Astrocyte (in vitro differentiated cells and primary cell): ENCODE measurements around the gene HOXB6. TPM values are rescaled to one million over a fixed set of nuclear protein-coding genes. Genes with fewer than 3 reads are reported as not detected.

Experiments
- DNase-seq: peaks from one replicate; pipeline ENCODE4 v3.0.0-alpha.2; 2010; ENCODE audit warnings: low read depth
- FAIRE-seq: peaks from 2 replicates; lab custom pipeline; 2011; peaks lifted over from hg19 to GRCh38; lab: Jason Lieb, UNC
- H2AFZ ChIP-seq: 2 replicates; pipeline ENCODE4 v1.6.0; 2012; ENCODE audit warnings: low read depth, low read length, inconsistent platforms
- H3K27ac ChIP-seq: 2 replicates; pipeline ENCODE4 v1.5.1; 2011; ENCODE audit warnings: low read depth, low read length, inconsistent platforms
- H3K27me3 ChIP-seq: 2 replicates; pipeline ENCODE4 v1.6.0; 2011; ENCODE audit warnings: low read length, inconsistent platforms; ENCODE audit not compliant: insufficient read depth
- H3K36me3 ChIP-seq: 2 replicates; pipeline ENCODE4 v1.5.1; 2011; ENCODE audit warnings: low read length, inconsistent platforms; ENCODE audit not compliant: insufficient read depth
- H3K4me1 ChIP-seq: 2 replicates; pipeline ENCODE4 v1.5.1; 2011; ENCODE audit warnings: low read length, inconsistent platforms; ENCODE audit not compliant: insufficient read depth
- H3K4me2 ChIP-seq: 2 replicates; pipeline ENCODE4 v1.6.0; 2012; ENCODE audit warnings: low read length, inconsistent platforms
- H3K4me3 ChIP-seq: 2 replicates; pipeline ENCODE4 v1.5.1; 2011; ENCODE audit warnings: low read depth, mild to moderate bottlenecking, low read length, inconsistent platforms; ENCODE audit not compliant: insufficient read depth
- H3K79me2 ChIP-seq: 2 replicates; pipeline ENCODE4 v1.6.0; 2012; ENCODE audit warnings: mild to moderate bottlenecking, low read length, inconsistent platforms; ENCODE audit not compliant: insufficient read depth
- H3K9ac ChIP-seq: 2 replicates; pipeline ENCODE4 v1.6.0; 2012; ENCODE audit warnings: mild to moderate bottlenecking, low read length, inconsistent platforms
- H3K9me3 ChIP-seq: 2 replicates; pipeline ENCODE4 v1.5.1; 2012; ENCODE audit warnings: low read depth, mild to moderate bottlenecking, low read length, inconsistent platforms; ENCODE audit not compliant: insufficient read depth
- H4K20me1 ChIP-seq: 2 replicates; pipeline ENCODE4 v1.6.0; 2012; ENCODE audit warnings: low read length, inconsistent platforms; ENCODE audit not compliant: insufficient read depth
- H3K27ac Mint-ChIP-seq: one replicate; pipeline ENCODE4 v1.8.0; 2021; ENCODE audit warnings: mild to moderate bottlenecking, mixed read lengths; ENCODE audit not compliant: unreplicated experiment
- H3K27me3 Mint-ChIP-seq: one replicate; pipeline ENCODE4 v1.8.0; 2021; ENCODE audit warnings: low read depth, mixed read lengths; ENCODE audit not compliant: unreplicated experiment
- H3K36me3 Mint-ChIP-seq: one replicate; pipeline ENCODE4 v1.8.0; 2021; ENCODE audit warnings: low read depth, mixed read lengths; ENCODE audit not compliant: unreplicated experiment
- H3K4me1 Mint-ChIP-seq: one replicate; pipeline ENCODE4 v1.8.0; 2021; ENCODE audit warnings: low read depth, mixed read lengths; ENCODE audit not compliant: unreplicated experiment
- H3K4me3 Mint-ChIP-seq: one replicate; pipeline ENCODE4 v1.8.0; 2021; ENCODE audit warnings: mild to moderate bottlenecking, moderate library complexity, mixed read lengths; ENCODE audit not compliant: unreplicated experiment
- H3K9me3 Mint-ChIP-seq: one replicate; pipeline ENCODE4 v1.8.0; 2021; ENCODE audit warnings: mild to moderate bottlenecking, mixed read lengths; ENCODE audit not compliant: unreplicated experiment
- EZH2 ChIP-seq: IDR thresholded peaks from 2 replicates; pipeline ENCODE4 v1.6.1; 2012; ENCODE audit warnings: mild to moderate bottlenecking, low read length, inconsistent platforms; ENCODE audit not compliant: insufficient read depth
- total RNA-seq: library from RNA; stranded (reverse); gene quantifications from 2 replicates; pipeline ENCODE4 v1.2.1, GENCODE V29; 2021
- TF ChIP-seq, protein P1 (sequence below): IDR thresholded peaks from 2 replicates; pipeline ENCODE4 v1.5.1; 2011; ENCODE audit warnings: low read depth, mild to moderate bottlenecking, inconsistent platforms, low read length, moderate library complexity; ENCODE audit not compliant: insufficient read depth

Gene HOXB6
- total RNA-seq, 1 donor from 2014 or later: not detected

DNA sequence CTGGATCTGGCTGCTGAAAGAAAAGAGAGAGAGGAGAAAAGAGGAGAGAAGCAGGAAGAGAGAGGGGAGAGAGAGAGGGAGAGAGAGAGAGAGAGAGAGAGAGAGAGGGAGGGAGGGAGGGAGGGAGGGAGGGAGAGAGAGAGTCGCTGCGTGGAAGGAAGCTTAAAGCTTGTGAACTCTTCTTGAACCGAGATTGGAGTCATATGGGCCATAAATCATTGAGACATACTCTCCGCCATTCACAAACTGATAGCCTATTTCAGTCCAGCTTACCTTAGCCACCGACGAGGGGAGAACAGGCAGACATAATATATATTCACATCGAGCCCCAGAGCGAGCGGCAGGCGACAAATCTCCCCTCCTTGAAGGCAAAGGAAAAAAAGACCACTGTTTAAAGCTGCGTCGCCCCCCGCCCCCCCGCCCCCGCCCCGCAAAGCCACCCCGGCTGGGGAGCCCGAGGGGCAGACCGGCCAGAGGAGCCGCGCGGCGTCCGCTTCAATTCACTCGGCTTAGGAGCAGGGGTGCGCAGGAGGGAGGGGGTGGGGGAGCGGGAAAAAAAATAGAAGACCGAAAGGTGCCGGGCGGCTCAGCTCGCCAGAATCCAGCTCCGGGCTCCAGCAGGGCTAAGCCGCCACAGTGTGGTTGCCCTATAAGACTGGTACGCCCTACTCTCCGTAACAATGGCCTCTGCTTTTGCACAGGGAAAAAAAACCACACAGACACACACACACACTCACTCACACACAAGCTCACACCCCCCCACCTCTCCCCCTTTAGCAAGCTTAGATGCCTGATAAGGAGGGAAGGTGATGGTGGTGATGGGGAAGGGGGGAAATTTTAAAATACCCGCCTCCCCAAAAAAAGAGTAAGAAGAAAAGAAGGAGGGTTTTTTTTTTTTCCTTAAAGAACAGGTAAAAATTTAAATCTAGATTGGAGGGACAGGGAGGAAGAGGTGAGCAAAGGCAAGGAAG, 49.2 kb downstream of the HOXB6 start:
- peaks cover 91% of the 10 kb centered on the region for H3K27me3 Mint-ChIP-seq
- Histone ChIP-seq H3K9ac (peak overlapping the region; percentile 83), H3K27me3 (peaks cover 70% of the 10 kb centered on the region), H4K20me1 (no peaks in the 10 kb centered on the region), H2AFZ (no peak overlapping the region), H3K4me2 (peak overlapping the region; percentile 88), H3K36me3 (no peaks in the 10 kb centered on the region), H3K9me3 (no peaks in the 10 kb centered on the region), H3K79me2 (peaks cover 87% of the 10 kb centered on the region), H3K27ac (peak overlapping the region; percentile 80), H3K4me1 (peaks cover 45% of the 10 kb centered on the region), H3K4me3 (peak overlapping the region; percentile 63)
- no peak for FAIRE-seq
- H3K27ac Mint-ChIP-seq: no peak overlapping the region
- H3K4me1 Mint-ChIP-seq: peaks cover 2% of the 10 kb centered on the region
- TF ChIP-seq EZH2: no peak
- TF ChIP-seq, protein P1, sequence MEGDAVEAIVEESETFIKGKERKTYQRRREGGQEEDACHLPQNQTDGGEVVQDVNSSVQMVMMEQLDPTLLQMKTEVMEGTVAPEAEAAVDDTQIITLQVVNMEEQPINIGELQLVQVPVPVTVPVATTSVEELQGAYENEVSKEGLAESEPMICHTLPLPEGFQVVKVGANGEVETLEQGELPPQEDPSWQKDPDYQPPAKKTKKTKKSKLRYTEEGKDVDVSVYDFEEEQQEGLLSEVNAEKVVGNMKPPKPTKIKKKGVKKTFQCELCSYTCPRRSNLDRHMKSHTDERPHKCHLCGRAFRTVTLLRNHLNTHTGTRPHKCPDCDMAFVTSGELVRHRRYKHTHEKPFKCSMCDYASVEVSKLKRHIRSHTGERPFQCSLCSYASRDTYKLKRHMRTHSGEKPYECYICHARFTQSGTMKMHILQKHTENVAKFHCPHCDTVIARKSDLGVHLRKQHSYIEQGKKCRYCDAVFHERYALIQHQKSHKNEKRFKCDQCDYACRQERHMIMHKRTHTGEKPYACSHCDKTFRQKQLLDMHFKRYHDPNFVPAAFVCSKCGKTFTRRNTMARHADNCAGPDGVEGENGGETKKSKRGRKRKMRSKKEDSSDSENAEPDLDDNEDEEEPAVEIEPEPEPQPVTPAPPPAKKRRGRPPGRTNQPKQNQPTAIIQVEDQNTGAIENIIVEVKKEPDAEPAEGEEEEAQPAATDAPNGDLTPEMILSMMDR: no peak
- DNase-seq: peak; percentile 99
- no peak overlapping the region for H3K4me3 Mint-ChIP-seq
- H3K9me3 Mint-ChIP-seq: peaks cover 18% of the 10 kb centered on the region
- H3K36me3 Mint-ChIP-seq: peaks cover 5% of the 10 kb centered on the region

DNA sequence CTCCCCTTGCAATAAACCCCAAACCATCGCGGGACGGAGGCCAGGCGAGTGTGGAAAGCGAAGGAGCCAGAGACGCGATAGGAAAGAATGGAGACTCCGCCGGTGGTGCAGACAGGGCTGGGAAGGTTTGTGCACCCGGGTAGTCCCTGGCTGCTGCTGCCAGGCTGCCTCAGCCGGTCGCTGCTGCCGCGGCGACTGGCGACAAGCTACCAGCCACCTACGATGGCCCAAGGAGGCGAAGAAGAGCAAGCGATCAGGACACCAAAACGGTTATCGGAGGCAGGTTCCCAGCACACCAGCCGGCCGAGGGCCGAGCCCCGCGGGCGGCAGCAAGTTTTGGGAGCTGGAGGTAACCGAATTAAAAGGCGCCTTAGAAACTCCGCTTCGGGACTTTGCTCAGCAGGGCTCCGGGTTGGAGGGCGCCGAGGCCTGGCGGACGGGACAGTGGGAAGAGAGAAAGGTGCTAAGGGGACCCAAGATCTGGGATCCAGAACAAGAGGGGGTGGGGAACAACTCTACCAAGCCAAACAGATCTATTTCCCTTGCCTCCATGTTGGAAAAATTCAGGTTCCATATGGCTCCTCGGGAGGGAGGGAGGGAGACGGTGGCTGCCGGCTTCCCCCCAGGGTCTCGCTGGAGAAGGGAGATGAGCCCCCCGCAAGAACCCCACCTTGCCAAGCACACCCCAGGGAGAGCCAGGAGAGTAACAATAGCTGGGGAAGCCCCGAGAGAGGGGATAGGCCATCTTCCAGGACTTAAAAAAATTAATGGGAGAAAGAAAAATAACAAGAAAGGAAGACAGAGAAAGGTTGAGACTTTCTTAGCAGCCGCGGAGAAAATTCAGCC, 50.2 kb downstream of the HOXB6 start:
- H3K79me2 ChIP-seq: peaks cover 86% of the 10 kb centered on the region
- peak overlapping the region; percentile 83 for H3K9ac ChIP-seq
- H3K27me3 ChIP-seq: peaks cover 72% of the 10 kb centered on the region
- no peaks in the 10 kb centered on the region for H4K20me1 ChIP-seq
- Mint-ChIP-seq H3K4me3 (no peak overlapping the region), H3K9me3 (peaks cover 18% of the 10 kb centered on the region), H3K36me3 (peaks cover 5% of the 10 kb centered on the region), H3K27me3 (peaks cover 88% of the 10 kb centered on the region), H3K27ac (no peak overlapping the region), H3K4me1 (peaks cover 2% of the 10 kb centered on the region)
- H3K4me2 ChIP-seq: peak overlapping the region; percentile 88
- no peak overlapping the region for H2AFZ ChIP-seq
- FAIRE-seq (no peak), DNase-seq (peak; percentile 23)
- H3K4me3 ChIP-seq: peak overlapping the region; percentile 63
- no peaks in the 10 kb centered on the region for H3K36me3 ChIP-seq
- H3K27ac ChIP-seq: peak overlapping the region; percentile 80
- peaks cover 48% of the 10 kb centered on the region for H3K4me1 ChIP-seq
- TF ChIP-seq, protein P1: no peak
- TF ChIP-seq EZH2: peak; percentile 74
- no peaks in the 10 kb centered on the region for H3K9me3 ChIP-seq
